GM23338 (cell line): Measurements from ENCODE around the gene AGFG2.

Source experiments
- CREB1 ChIP-seq: fragments of 250-450 bp; sonication (Bioruptor Pico); IDR thresholded peaks from 2 replicates; pipeline ENCODE4 v1.5.0; 2020; ENCODE audit warnings: low read depth, mild to moderate bottlenecking, moderate library complexity
- CTCF ChIP-seq, 2 experiments: fragments of 200-600 bp in 1 of 2; sonication (generic) in 1 of 2; conservative IDR thresholded peaks; 2 replicates each; pipeline versions ENCODE4 v1.5.1 to v1.6.1; 2016 to 2017; ENCODE audit warnings: antibody characterized with exemption in 2 of 2, low read depth in 2 of 2, mild to moderate bottlenecking in 2 of 2, moderate library complexity in 1 of 2
- ETS1 ChIP-seq: IDR thresholded peaks from 2 replicates; pipeline ENCODE4 v1.6.1; 2016; ENCODE audit warnings: antibody characterized with exemption
- EZH2 ChIP-seq: fragments of 200-600 bp; sonication (generic); IDR thresholded peaks from one replicate; pipeline ENCODE4 v1.8.0; 2017; ENCODE audit warnings: antibody characterized with exemption, mild to moderate bottlenecking, low read depth; ENCODE audit not compliant: unreplicated experiment
- EZH2phosphoT487 ChIP-seq: fragments of 200-600 bp; sonication (generic); IDR thresholded peaks from one replicate; pipeline ENCODE4 v1.8.1; 2018; ENCODE audit warnings: antibody characterized with exemption; ENCODE audit not compliant: unreplicated experiment
- JUNB ChIP-seq: IDR thresholded peaks from one replicate; pipeline ENCODE4 v1.6.1; 2016; ENCODE audit warnings: antibody characterized with exemption; ENCODE audit not compliant: unreplicated experiment
- NANOG ChIP-seq: IDR thresholded peaks from 2 replicates; pipeline ENCODE4 v1.6.1; 2016; ENCODE audit warnings: antibody characterized with exemption, borderline replicate concordance
- POLR2AphosphoS5 ChIP-seq: IDR thresholded peaks from 2 replicates; pipeline ENCODE4 v1.6.1; 2016; ENCODE audit warnings: antibody characterized with exemption, low read depth
- REST ChIP-seq: IDR thresholded peaks from one replicate; pipeline ENCODE4 v1.6.1; 2018; ENCODE audit warnings: antibody characterized with exemption; ENCODE audit not compliant: unreplicated experiment
- STAT1 ChIP-seq: IDR thresholded peaks from one replicate; pipeline ENCODE4 v1.6.1; 2016; ENCODE audit warnings: antibody characterized with exemption; ENCODE audit not compliant: unreplicated experiment
- ZNF331 ChIP-seq: fragments of 250-450 bp; sonication (Bioruptor Pico); IDR thresholded peaks from 2 replicates; pipeline ENCODE4 v1.5.0; 2020; ENCODE audit warnings: low read depth, mild to moderate bottlenecking, moderate library complexity

- TF ChIP-seq CTCF (conservative IDR thresholded peaks at IDR 0.05; ENCODE audit: low read depth in 2 of 2) (0 out of 4 replicates have a peak, but pooled peaks of 1 of the 2 experiments have one; percentile 7), EZH2phosphoT487 (no peak), EZH2 (no peak), CREB1 (CRISPR knock-in tag) (no peak), REST (no peak), JUNB (no peak), POLR2AphosphoS5 (no peak), ZNF331 (CRISPR knock-in tag) (no peak), STAT1 (no peak), NANOG (no peak), ETS1 (no peak)
Measured at GRCh38 chr7:100489824-100490223, 49.2 kb upstream of the AGFG2 start.
